ENCODE data around the gene UBE2N. TPM values are rescaled to one million over a fixed set of nuclear protein-coding genes. Genes with fewer than 3 reads are reported as not detected.

UBE2N gene
- total and polyA plus RNA-seq, 2 experiments from 2014 or later = 154 to 385 TPM

- TF ChIP-seq STAT1 (IDR thresholded peaks at IDR 0.05; ENCODE audit: unreplicated experiment) = no peak
- peak; percentile 22 to 49 for TF ChIP-seq CTCF (conservative IDR thresholded peaks at IDR 0.05; ENCODE audit: low read depth in 2 of 2)
- no peak for TF ChIP-seq ZNF462 (CRISPR knock-in tag; IDR thresholded peaks at IDR 0.05)
- Mint-ChIP-seq H3K4me3 (peak overlapping the region; percentile 99), H3K4me1 (peaks cover 46% of the 10 kb centered on the region), H3K27ac (peak overlapping the region; percentile 56; the same call in 1 of the 2 replicates), H3K27me3 (ENCODE audit: insufficient read depth, low read depth, poor library complexity) (peaks cover 14% of the 10 kb centered on the region), H3K36me3 (ENCODE audit: low read depth) (peaks cover 14% of the 10 kb centered on the region), H3K9me3 (no peaks in the 10 kb centered on the region; the same call in 2 of the 3 replicates)
- H3K79me2 ChIP-seq (replicated peaks; ENCODE audit: insufficient read depth) = peaks cover 74% of the 10 kb centered on the region
- H3K36me3 ChIP-seq (ENCODE audit: insufficient read depth) = no peaks in the 10 kb centered on the region
- H3K4me2 ChIP-seq = peak overlapping the region; percentile 97
- 0 out of 2 replicates have a peak overlapping the region, but pooled peaks have one; percentile 1 for H3K27ac ChIP-seq (ENCODE audit: low read depth)
- no peaks in the 10 kb centered on the region for H3K9me2 ChIP-seq (ENCODE audit: insufficient read depth)
- H2AFZ ChIP-seq = no peak overlapping the region
- DNase-seq (ENCODE audit: low spot score) = peak; percentile 30
- H3K27me3 ChIP-seq (ENCODE audit: insufficient read depth) = no peaks in the 10 kb centered on the region
- H4K20me1 ChIP-seq (replicated peaks; ENCODE audit: insufficient read depth) = peaks cover 62% of the 10 kb centered on the region
- no peak for ATAC-seq
- peaks cover 62% of the 10 kb centered on the region for H3K4me1 ChIP-seq (ENCODE audit: insufficient read depth)
- H3K4me3 ChIP-seq = peak overlapping the region; percentile 99
- H3F3A ChIP-seq (replicated peaks; ENCODE audit: low read depth) = peaks cover 11% of the 10 kb centered on the region; the same call in 1 of the 2 replicates
These were observed 61.1 kb downstream of the UBE2N start for GRCh38 chr12:93380480-93381121.

Data from GM23338 (cell line).